ENCODE results near the gene AHDC1. TPM values are rescaled to one million over a fixed set of nuclear protein-coding genes. Genes with fewer than 3 reads are reported as not detected.
"Not testable (repeated sequence)": the region's sequence is repeated elsewhere in the genome, so short reads cannot be mapped to it uniquely, and the experiment has no call there.

The AHDC1 gene
- total RNA-seq, 2 experiments from 2014 or later, result 11.2 to 13.2 TPM

- CTCF ChIA-PET, result interaction anchor here (1.6 kb wide), 1 partner anchor 28 kb away, joined by 3 read pairs; no protein-coding TSS in a partner anchor
- POLR2A ChIA-PET, result no interaction called here
Observed at GRCh38 chr1:27634985-27635367, 31.0 kb upstream of the AHDC1 start, which contains the start of gene FGR. TSS of gene FGR (minus strand) at chr1:27635185. CDS start at chr1:27623916, 11,269 bp downstream.

- CTCF ChIA-PET, result interaction anchor here (1.6 kb wide), 1 partner anchor 28 kb away, joined by 3 read pairs; no protein-coding TSS in a partner anchor
- POLR2A ChIA-PET, result no interaction called here
Observed at GRCh38 chr1:27634177-27634984, 30.4 kb upstream of the AHDC1 start.

DNA sequence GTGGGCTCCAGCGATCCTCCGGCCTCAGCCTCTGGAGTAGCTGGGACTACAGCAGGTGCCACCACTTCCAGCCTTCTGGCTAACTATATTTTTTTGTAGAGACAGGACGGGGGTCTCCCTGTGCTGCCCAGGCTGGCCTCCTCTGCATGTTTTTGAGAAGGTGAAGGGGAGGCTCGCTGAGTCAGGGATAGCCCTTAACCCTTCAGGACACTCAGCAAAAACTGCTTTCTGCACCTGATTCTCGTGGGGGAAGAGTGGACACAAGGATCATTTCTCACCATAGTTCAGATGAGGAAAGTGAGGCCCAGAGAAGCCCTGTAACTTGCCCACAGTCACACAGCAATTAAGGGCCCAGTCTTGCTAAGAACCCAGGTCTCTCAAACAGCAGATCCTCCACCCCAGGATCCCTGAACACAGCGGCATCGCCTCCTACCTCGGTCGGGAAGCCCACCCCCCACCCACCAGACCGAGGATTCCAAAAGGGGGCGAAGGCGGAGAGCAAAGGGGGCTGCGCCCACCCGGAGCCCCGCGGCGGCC lies 29.8 kb upstream of the AHDC1 start:
- ChIA-PET POLR2A (no interaction called here), CTCF (interaction anchor here (1.6 kb wide), 2 partner anchors 13 to 29 kb away, joined by 3 to 11 read pairs; no protein-coding TSS in a partner anchor)

GRCh38 chr1:27633298-27633610 lies 29.3 kb upstream of the AHDC1 start:
- ChIA-PET CTCF (interaction anchor here (1.6 kb wide), 2 partner anchors 13 to 30 kb away, joined by 3 to 11 read pairs; no protein-coding TSS in a partner anchor), POLR2A (no interaction called here)

GRCh38 chr1:27632387-27633297 lies 28.7 kb upstream of the AHDC1 start:
- ChIA-PET CTCF (interaction anchor here (1.0 to 1.6 kb wide), 5 partner anchors 9 to 28 kb away, joined by 3 to 11 read pairs (median 5); no protein-coding TSS in a partner anchor), POLR2A (interaction anchor here (1.1 kb wide), 2 partner anchors 30 to 31 kb away, joined by 3 to 4 read pairs; no protein-coding TSS in a partner anchor)

DNA sequence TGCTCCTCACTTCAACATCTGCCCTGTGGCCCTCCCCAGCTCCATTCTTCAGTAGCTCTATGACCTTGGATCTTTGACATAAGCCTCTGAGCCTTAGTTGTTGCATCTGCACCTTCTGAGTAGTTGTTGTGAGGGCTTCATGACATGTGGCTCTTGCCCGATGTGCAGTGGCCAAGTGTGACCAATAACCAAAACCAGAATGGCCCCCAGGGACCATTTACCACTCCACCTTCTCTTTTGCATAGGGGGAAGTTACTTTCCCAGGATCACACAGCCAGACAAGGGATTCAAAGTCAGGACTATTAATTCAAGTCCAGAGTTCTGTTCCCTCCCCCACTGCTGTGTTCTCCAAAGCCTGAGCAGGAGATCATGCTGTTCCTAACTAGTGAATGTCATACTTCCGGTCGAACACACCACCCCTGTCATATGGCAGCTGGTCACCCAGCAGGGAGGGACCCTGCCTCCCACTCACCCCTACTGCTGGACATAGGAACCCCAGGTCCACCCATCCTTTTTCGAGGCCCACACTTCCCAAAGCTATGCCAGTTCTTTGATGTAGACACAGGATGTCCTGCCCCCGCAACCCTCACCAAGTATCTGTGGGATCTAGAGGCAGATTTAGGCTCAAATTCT lies 27.0 kb upstream of the AHDC1 start:
- POLR2A ChIA-PET, result no interaction called here
- CTCF ChIA-PET, result interaction anchor here (1.2 kb wide), 1 partner anchor 32 kb away, joined by 4 read pairs; no protein-coding TSS in a partner anchor

- ChIA-PET POLR2A (no interaction called here), CTCF (interaction anchor here (0.6 to 1.3 kb wide), 8 partner anchors 10 to 90 kb away, joined by 3 to 9 read pairs (median 4); no protein-coding TSS in a partner anchor)
Observed at GRCh38 chr1:27628712-27629111, 24.8 kb upstream of the AHDC1 start.

GRCh38 chr1:27627733-27628132 lies 23.8 kb upstream of the AHDC1 start:
- POLR2A ChIA-PET, result not testable (repeated sequence)
- CTCF ChIA-PET, result interaction anchor here (0.9 to 1.3 kb wide), 3 partner anchors 12 to 35 kb away, joined by 3 to 5 read pairs (median 5); no protein-coding TSS in a partner anchor

DNA sequence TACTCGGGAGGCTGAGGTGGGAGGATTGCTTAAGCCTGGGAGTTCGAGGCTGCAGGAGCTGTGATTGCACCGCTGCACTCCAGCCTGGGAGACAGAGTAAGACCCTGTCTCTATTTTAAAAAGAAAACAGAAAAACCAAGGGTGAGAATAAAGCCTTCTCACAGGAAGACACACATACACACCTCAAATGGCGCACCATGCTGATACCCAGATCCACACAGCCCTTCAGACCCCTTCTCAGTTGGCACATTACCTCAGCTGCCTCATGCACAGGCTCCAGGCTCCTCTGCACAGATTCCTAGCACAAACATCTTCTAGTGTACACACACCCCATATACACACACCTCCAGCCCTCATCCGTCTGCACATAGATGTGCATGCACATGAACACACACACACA lies 23.1 kb upstream of the AHDC1 start:
- POLR2A ChIA-PET, result no interaction called here
- CTCF ChIA-PET, result no interaction called here

- ChIA-PET CTCF (interaction anchor here (1.2 to 1.3 kb wide), 2 partner anchors 10 to 37 kb away, joined by 4 to 7 read pairs; no protein-coding TSS in a partner anchor), POLR2A (no interaction called here)
Observed at GRCh38 chr1:27626031-27626935, 22.3 kb upstream of the AHDC1 start.

DNA sequence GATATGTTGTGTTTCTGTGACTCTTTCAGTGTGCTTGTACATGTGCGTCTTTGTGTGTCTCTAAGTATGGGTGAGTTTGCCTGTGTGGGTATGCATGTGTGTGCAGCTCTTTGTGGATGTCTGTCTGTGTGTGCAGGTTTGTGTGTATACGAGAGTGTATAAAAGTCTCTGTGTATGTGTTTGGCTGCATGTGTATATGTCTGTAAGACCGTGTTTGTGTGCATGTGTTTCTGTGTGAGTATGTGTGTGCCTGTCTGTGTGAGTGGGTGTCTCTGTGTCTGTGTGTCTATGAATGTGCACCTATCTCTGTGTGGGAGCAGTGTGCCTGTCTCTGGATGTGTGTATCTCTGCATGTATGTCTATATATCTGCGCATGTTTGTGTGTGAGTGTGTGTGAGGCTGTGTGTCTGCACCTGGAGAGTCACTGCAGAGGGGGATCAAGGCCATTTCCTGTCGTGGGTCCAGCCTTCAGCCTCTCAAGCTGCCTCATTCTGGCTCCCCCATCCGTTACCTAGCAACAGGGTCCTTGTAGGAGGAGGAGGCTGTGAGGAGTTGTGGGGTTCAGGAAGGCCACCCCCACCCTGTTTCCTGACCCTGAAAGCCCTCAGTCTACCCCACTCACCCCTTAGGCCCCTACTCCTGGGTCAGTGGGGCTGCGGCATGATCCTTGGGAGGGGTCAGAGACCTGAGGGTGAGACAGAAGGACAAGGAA lies 20.7 kb upstream of the AHDC1 start:
- CTCF ChIA-PET, result interaction anchor here (0.9 to 1.3 kb wide), 4 partner anchors 10 to 38 kb away, joined by 3 to 5 read pairs (median 4); no protein-coding TSS in a partner anchor
- POLR2A ChIA-PET, result no interaction called here

- ChIA-PET CTCF (interaction anchor here (0.5 to 1.1 kb wide), 4 partner anchors 9 to 97 kb away, joined by 3 read pairs; no protein-coding TSS in a partner anchor), POLR2A (interaction anchor here (0.6 kb wide), 1 partner anchor 12 kb away, joined by 4 read pairs; no protein-coding TSS in a partner anchor)
Observed at GRCh38 chr1:27623327-27624212, 19.6 kb upstream of the AHDC1 start.

DNA sequence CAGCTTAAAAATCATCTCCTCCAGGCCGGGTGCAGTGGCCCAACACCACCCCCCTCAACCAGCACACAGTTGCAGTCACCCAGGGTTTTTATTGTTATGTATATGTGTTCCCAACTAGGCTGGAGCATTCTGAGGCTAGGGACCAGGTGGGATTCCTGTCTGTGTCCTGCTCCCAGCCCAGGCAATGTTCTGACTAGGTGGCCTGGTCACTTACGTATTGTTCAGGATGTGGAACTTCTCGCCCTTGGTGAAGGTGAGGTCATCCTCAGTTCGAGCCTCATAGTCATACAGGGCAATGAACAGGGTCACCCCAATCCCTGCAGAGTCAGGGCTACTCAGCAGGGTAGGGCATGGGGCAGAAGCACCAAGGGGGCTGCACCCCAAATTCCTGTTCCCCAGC lies 18.9 kb upstream of the AHDC1 start:
- CTCF ChIA-PET, result interaction anchor here (0.9 to 1.1 kb wide), 2 partner anchors 10 to 14 kb away, joined by 3 read pairs; no protein-coding TSS in a partner anchor
- POLR2A ChIA-PET, result no interaction called here

DNA sequence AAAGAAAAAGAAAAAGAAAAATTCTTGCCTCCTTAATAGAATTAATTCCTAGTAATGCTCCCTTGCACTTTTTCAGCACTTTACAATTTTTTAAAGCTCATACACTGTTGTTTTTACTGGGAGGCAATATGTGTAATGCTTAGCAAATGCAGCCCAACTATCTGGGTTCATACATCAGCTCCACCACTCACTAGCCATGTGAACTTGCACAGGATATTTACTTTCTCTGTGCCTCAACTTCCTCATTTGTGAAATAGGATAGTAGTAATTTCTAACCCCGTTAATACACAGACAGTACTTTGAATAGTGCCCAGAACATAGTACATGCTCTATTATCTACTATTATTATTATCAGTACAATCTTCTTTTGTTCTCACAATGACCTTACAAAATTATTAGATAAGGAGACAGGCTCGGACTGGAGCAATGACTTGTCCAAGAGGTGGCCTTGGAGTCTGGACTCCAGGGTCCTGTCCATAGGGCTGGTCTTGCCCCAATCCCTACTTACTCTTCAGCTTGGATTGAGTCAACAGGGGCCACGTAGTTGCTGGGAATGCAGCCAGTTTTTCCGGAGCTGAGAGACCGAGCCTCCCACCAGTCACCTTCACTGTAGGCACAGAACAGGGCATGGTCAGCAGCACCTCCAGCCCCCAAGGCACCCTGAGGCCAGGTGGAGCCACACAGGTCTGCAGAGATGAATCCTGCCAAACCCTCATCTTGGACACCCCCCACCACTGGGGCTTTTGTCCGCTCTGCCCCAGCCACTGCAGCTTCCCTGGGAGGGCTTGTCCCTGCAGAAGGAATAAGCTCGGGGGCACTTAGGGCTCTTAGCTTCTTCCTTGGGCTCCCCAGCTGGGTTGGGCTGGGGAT lies 17.3 kb upstream of the AHDC1 start:
- POLR2A ChIA-PET, result no interaction called here

GRCh38 chr1:27619782-27620438 lies 16.0 kb upstream of the AHDC1 start:
- POLR2A ChIA-PET, result not testable (repeated sequence)
- CTCF ChIA-PET, result interaction anchor here (1.0 to 2.7 kb wide), 4 partner anchors 11 to 49 kb away, joined by 3 to 11 read pairs (median 8); no protein-coding TSS in a partner anchor

More for the DNA sequence above, 17.3 kb upstream of the AHDC1 start:
- CTCF ChIA-PET, result interaction anchor here (0.7 to 2.7 kb wide), 4 partner anchors 11 to 48 kb away, joined by 3 to 11 read pairs (median 6); no protein-coding TSS in a partner anchor

Measured in activated CD8-positive, alpha-beta memory T cell treated with anti-CD3 and anti-CD28 coated beads for 36 hours (primary cell).